ENCODE data around the gene LCN2.
"Not testable (repeated sequence)": the region's sequence is repeated elsewhere in the genome, so short reads cannot be mapped to it uniquely, and the experiment has no call there.

The LCN2 gene

GRCh38 chr9:128127990-128128835 is 21.0 kb upstream of the LCN2 start:
- 0% methylated on average over 59 of the region's 82 CpGs for WGBS
- Histone ChIP-seq H3K4me2 (ENCODE audit: low read length, poor library complexity, severe bottlenecking) (peak overlapping the region; percentile 73), H2AFZ (ENCODE audit: low read depth, low read length) (peak overlapping the region; percentile 91), H3K27ac (ENCODE audit: low read length, poor library complexity, severe bottlenecking) (peak overlapping the region; percentile 93), H2AK5ac (ENCODE audit: low read length, severe bottlenecking) (no peak overlapping the region), H2BK120ac (ENCODE audit: low read depth, low read length) (peak overlapping the region; percentile 95), H3K23ac (ENCODE audit: low read length in 2 of 2) (peak overlapping the region in 1 of 2 experiments; percentile 95), H3K4me1 (ENCODE audit: control insufficient read depth, insufficient read depth, low read depth, low read length) (peaks cover 39% of the 10 kb centered on the region), H3K9ac (ENCODE audit: low read length) (peak overlapping the region; percentile 95), H3K36me3 (ENCODE audit: control insufficient read depth in 1 of 2, insufficient read depth in 2 of 2, low read depth in 1 of 2, low read length in 2 of 2) (peaks cover 13 to 23% of the 10 kb centered on the region in 2 experiments), H3K4me3 (ENCODE audit: insufficient read depth in 1 of 2, low read depth in 1 of 2, low read length in 2 of 2) (peak overlapping the region; percentile 87 to 96), H2BK12ac (ENCODE audit: low read length in 2 of 2) (peak overlapping the region; percentile 76 to 92), H3K14ac (ENCODE audit: low read length in 2 of 2) (peak overlapping the region; percentile 81 to 91), H3K27me3 (ENCODE audit: control insufficient read depth in 1 of 2, insufficient read depth in 1 of 2, low read length in 2 of 2) (no peaks in the 10 kb centered on the region), H4K8ac (ENCODE audit: low read length) (peak overlapping the region; percentile 94), H3K79me1 (replicated peaks; ENCODE audit: low read length, poor library complexity, severe bottlenecking) (peaks cover 16% of the 10 kb centered on the region), H2BK5ac (ENCODE audit: low read depth, low read length, poor library complexity, severe bottlenecking) (peak overlapping the region; percentile 94), H3K4ac (ENCODE audit: low read depth in 1 of 2, low read length in 2 of 2) (peak overlapping the region; percentile 71 to 90), H3K9me3 (ENCODE audit: control insufficient read depth, low read length) (no peaks in the 10 kb centered on the region), H4K91ac (ENCODE audit: low read length) (peak overlapping the region; percentile 95), H3K18ac (ENCODE audit: low read depth in 1 of 2, low read length in 2 of 2) (peak overlapping the region; percentile 98), H2BK15ac (ENCODE audit: low read depth, poor library complexity, severe bottlenecking) (peak overlapping the region; percentile 97)
- DNase-seq: peak; percentile 94

DNA sequence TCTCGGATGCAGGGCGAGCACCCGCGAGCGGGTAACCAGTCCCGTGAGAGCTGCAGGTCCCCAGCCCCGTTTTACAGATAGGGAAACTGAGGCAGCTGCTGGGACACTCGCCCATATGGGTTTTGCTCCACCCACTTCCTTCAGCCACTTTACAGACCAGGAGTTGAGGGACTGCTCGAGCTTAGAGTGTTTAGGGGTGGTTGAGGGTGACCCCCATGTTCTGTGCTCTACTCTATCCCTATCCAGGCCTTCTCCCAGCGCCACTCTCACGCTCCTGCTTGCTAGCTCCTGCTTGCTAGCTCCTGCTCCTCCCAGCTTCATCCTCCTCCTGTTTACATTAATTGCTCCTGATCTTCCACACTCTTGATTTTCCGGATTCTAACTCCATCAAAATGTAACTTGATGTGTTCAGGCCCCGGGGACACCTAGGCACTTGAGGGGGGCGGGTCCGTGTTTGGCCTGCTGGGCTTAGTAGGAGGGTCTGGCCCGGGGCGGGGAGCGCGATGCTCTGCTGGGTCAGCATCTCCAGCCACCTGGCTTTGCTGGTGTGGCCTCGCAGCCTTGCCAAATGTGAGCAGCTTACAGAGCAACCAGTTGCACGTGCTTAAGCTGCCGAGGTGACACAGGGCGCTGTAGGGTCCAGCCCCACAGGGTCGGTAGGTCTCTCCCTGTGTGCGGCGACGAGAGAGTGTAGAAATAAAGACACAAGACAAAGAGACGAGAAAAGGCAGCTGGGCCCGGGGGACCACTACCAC is 20.2 kb upstream of the LCN2 start:
- Histone ChIP-seq H3K27ac (ENCODE audit: low read length, poor library complexity, severe bottlenecking) (no peak overlapping the region), H2BK5ac (ENCODE audit: low read depth, low read length, poor library complexity, severe bottlenecking) (no peak overlapping the region), H3K36me3 (ENCODE audit: control insufficient read depth in 1 of 2, insufficient read depth in 2 of 2, low read depth in 1 of 2, low read length in 2 of 2) (peaks cover 7 to 16% of the 10 kb centered on the region in 2 experiments), H2BK15ac (ENCODE audit: low read depth, poor library complexity, severe bottlenecking) (peak overlapping the region; percentile 50), H3K4ac (ENCODE audit: low read depth in 1 of 2, low read length in 2 of 2) (peak overlapping the region; percentile 58 to 69), H3K4me3 (ENCODE audit: insufficient read depth in 1 of 2, low read depth in 1 of 2, low read length in 2 of 2) (peak overlapping the region; percentile 87 to 96), H4K8ac (ENCODE audit: low read length) (peak overlapping the region; percentile 79), H3K14ac (ENCODE audit: low read length in 2 of 2) (peak overlapping the region in 1 of 2 experiments; percentile 91), H3K18ac (ENCODE audit: low read depth in 1 of 2, low read length in 2 of 2) (peak overlapping the region; percentile 93 to 98), H2AFZ (ENCODE audit: low read depth, low read length) (peak overlapping the region; percentile 80), H2BK120ac (ENCODE audit: low read depth, low read length) (no peak overlapping the region), H2BK12ac (ENCODE audit: low read length in 2 of 2) (peak overlapping the region in 1 of 2 experiments; percentile 21), H3K79me1 (replicated peaks; ENCODE audit: low read length, poor library complexity, severe bottlenecking) (peaks cover 16% of the 10 kb centered on the region), H3K9me3 (ENCODE audit: control insufficient read depth, low read length) (peaks cover 4% of the 10 kb centered on the region), H3K23ac (ENCODE audit: low read length in 2 of 2) (no peak overlapping the region), H3K9ac (ENCODE audit: low read length) (peak overlapping the region; percentile 95), H2AK5ac (ENCODE audit: low read length, severe bottlenecking) (no peak overlapping the region), H3K27me3 (ENCODE audit: control insufficient read depth in 1 of 2, insufficient read depth in 1 of 2, low read length in 2 of 2) (peaks cover 0 to 4% of the 10 kb centered on the region in 2 experiments), H4K91ac (ENCODE audit: low read length) (peak overlapping the region; percentile 70), H3K4me1 (ENCODE audit: control insufficient read depth, insufficient read depth, low read depth, low read length) (peaks cover 39% of the 10 kb centered on the region), H3K4me2 (ENCODE audit: low read length, poor library complexity, severe bottlenecking) (peak overlapping the region; percentile 73)
- DNase-seq: no peak
- 66% methylated on average over 27 of the region's 29 CpGs for WGBS

GRCh38 chr9:128129976-128130590 is 19.2 kb upstream of the LCN2 start:
- H3K79me1 ChIP-seq (replicated peaks; ENCODE audit: low read length, poor library complexity, severe bottlenecking): peaks cover 11% of the 10 kb centered on the region
- H3K9ac ChIP-seq (ENCODE audit: low read length); H3K4me2 ChIP-seq (ENCODE audit: low read length, poor library complexity, severe bottlenecking); H2AFZ ChIP-seq (ENCODE audit: low read depth, low read length); H2BK15ac ChIP-seq (ENCODE audit: low read depth, poor library complexity, severe bottlenecking); H3K9me3 ChIP-seq (ENCODE audit: control insufficient read depth, low read length); H3K27me3 ChIP-seq (ENCODE audit: control insufficient read depth in 1 of 2, insufficient read depth in 1 of 2, low read length in 2 of 2); H3K4me3 ChIP-seq (ENCODE audit: insufficient read depth in 1 of 2, low read depth in 1 of 2, low read length in 2 of 2); H3K27ac ChIP-seq (ENCODE audit: low read length, poor library complexity, severe bottlenecking); H3K4ac ChIP-seq (ENCODE audit: low read depth in 1 of 2, low read length in 2 of 2); H4K8ac ChIP-seq (ENCODE audit: low read length); H4K91ac ChIP-seq (ENCODE audit: low read length); H3K18ac ChIP-seq (ENCODE audit: low read depth in 1 of 2, low read length in 2 of 2); H3K23ac ChIP-seq (ENCODE audit: low read length in 2 of 2); H2BK5ac ChIP-seq (ENCODE audit: low read depth, low read length, poor library complexity, severe bottlenecking); H3K14ac ChIP-seq (ENCODE audit: low read length in 2 of 2); DNase-seq; H2BK12ac ChIP-seq (ENCODE audit: low read length in 2 of 2); H2AK5ac ChIP-seq (ENCODE audit: low read length, severe bottlenecking); H3K36me3 ChIP-seq (ENCODE audit: control insufficient read depth in 1 of 2, insufficient read depth in 2 of 2, low read depth in 1 of 2, low read length in 2 of 2); H2BK120ac ChIP-seq (ENCODE audit: low read depth, low read length): not testable (repeated sequence)
- H3K4me1 ChIP-seq (ENCODE audit: control insufficient read depth, insufficient read depth, low read depth, low read length): peaks cover 39% of the 10 kb centered on the region
- WGBS: 0% methylated on average over 1 of the region's 12 CpGs
